ENCODE measurements around the gene GSX2. TPM values are rescaled to one million over a fixed set of nuclear protein-coding genes. Genes with fewer than 3 reads are reported as not detected.

GSX2 gene
- total RNA-seq, 1 experiment from 2014 or later, result not detected

DNA sequence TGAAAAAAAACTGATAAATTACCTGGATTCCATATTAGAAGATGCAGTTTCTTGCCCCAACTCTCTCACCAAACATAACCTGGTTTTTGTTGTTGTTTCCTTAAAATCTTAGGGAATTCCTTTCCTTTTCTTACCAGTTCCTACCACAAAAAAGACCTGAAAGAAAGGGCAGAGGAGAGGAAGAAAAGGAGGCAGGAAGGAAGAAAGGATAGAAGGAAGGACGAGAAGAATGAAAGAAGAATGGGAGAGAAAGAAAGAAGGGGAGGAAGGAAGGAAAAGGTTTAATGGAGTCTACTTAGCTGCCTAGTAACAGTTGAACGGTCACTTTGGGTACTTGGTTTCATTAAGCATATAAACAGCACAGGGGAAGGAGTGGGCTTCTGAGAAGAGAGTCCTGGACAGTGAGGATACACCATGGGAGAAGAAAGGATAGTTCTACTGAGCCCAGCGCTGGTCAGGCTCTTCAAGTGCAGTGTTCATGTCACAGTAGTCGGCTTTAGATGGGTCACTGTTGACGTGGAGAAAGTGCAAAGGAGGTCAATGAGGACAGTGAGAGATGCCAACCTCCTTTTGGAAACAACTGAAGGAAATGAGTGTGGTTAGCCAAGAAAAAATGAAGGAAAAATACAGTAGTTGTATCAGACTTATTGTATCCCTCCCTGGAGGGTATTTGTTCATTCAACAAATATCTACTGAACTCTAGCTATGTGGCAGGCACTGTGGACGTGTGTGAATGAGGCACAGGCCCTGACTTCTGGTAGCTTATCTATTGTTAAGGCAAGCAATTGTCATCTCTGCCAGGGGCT lies 34.5 kb upstream of the GSX2 start:
- DNase-seq (ENCODE audit: low read depth, low spot score) (no peak), ATAC-seq (no peak)
- POLR2A ChIA-PET, result interaction anchor here (0.6 kb wide), 1 partner anchor 93 kb away, joined by 3 read pairs; no protein-coding TSS in a partner anchor
- no peak overlapping the region for H3K27ac ChIP-seq (ENCODE audit: low read depth, low read length)
- H2AFZ ChIP-seq (ENCODE audit: low read depth, low read length, poor library complexity, severe bottlenecking), result no peak overlapping the region
- H3K4me2 ChIP-seq (ENCODE audit: low read length), result peak overlapping the region; percentile 92
- no peak overlapping the region; a peak in 1 of 4 replicates for H3K4me3 ChIP-seq (replicated peaks in 1 of 2; ENCODE audit: low read depth in 1 of 2, low read length in 2 of 2)
- H3K79me2 ChIP-seq (ENCODE audit: insufficient read depth, low read length), result peaks cover 37% of the 10 kb centered on the region
- BruUV-seq (replicated peaks), result no TSS peak
- no peaks in the 10 kb centered on the region for H3K27me3 ChIP-seq (ENCODE audit: insufficient read depth, low read length)
- CTCF ChIA-PET, result interaction anchor here (1.4 kb wide), 1 partner anchor 135 kb away, joined by 4 read pairs; no protein-coding TSS in a partner anchor
- H3K36me3 ChIP-seq (ENCODE audit: control insufficient read depth in 1 of 2, insufficient read depth in 2 of 2, low read length in 2 of 2), result no peaks in the 10 kb centered on the region
- H4K20me1 ChIP-seq (ENCODE audit: insufficient read depth), result no peaks in the 10 kb centered on the region
- no peaks in the 10 kb centered on the region for H3K9me3 ChIP-seq (ENCODE audit: control insufficient read depth in 1 of 2, insufficient read depth in 1 of 2, low read depth in 1 of 2, low read length in 2 of 2)
- no peak for TF ChIP-seq ELF1 (IDR thresholded peaks at IDR 0.05; ENCODE audit: borderline replicate concordance, low read depth)
- TF ChIP-seq SRF (IDR thresholded peaks at IDR 0.05; ENCODE audit: low read depth), result no peak
- TF ChIP-seq, protein P1, sequence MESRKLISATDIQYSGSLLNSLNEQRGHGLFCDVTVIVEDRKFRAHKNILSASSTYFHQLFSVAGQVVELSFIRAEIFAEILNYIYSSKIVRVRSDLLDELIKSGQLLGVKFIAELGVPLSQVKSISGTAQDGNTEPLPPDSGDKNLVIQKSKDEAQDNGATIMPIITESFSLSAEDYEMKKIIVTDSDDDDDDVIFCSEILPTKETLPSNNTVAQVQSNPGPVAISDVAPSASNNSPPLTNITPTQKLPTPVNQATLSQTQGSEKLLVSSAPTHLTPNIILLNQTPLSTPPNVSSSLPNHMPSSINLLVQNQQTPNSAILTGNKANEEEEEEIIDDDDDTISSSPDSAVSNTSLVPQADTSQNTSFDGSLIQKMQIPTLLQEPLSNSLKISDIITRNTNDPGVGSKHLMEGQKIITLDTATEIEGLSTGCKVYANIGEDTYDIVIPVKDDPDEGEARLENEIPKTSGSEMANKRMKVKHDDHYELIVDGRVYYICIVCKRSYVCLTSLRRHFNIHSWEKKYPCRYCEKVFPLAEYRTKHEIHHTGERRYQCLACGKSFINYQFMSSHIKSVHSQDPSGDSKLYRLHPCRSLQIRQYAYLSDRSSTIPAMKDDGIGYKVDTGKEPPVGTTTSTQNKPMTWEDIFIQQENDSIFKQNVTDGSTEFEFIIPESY (IDR thresholded peaks at IDR 0.05; ENCODE audit: extremely low read depth, insufficient replicate concordance, low read length), result no peak
- TF ChIP-seq FOSL1 (IDR thresholded peaks at IDR 0.05; ENCODE audit: low read depth), result no peak
- TF ChIP-seq ZNF274 (IDR thresholded peaks at IDR 0.05; ENCODE audit: low read depth, low read length), result no peak
- no peak for TF ChIP-seq RAD21 (IDR thresholded peaks at IDR 0.05; ENCODE audit: low read depth)
- TF ChIP-seq YY1 (IDR thresholded peaks at IDR 0.05; ENCODE audit: extremely low read depth, insufficient replicate concordance, low read depth, low read length), result no peak
- TF ChIP-seq, protein P2, sequence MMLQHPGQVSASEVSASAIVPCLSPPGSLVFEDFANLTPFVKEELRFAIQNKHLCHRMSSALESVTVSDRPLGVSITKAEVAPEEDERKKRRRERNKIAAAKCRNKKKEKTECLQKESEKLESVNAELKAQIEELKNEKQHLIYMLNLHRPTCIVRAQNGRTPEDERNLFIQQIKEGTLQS (IDR thresholded peaks at IDR 0.05), result no peak
- no peak for TF ChIP-seq TCF7L2 (IDR thresholded peaks at IDR 0.05; ENCODE audit: borderline replicate concordance, extremely low read depth, insufficient read depth, insufficient read length)
- TF ChIP-seq EGR1 (IDR thresholded peaks at IDR 0.05; ENCODE audit: low read depth), result no peak
- TF ChIP-seq, protein P3, sequence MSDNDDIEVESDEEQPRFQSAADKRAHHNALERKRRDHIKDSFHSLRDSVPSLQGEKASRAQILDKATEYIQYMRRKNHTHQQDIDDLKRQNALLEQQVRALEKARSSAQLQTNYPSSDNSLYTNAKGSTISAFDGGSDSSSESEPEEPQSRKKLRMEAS (IDR thresholded peaks at IDR 0.05), result no peak
- no peak for TF ChIP-seq SIN3A (IDR thresholded peaks at IDR 0.05; ENCODE audit: low read depth)
- no peak for TF ChIP-seq EZH2phosphoT487 (IDR thresholded peaks at IDR 0.05; ENCODE audit: borderline replicate concordance)
- intact Hi-C loops (cut with micrococcal nuclease), result no loop called here
- peaks cover 13 to 34% of the 10 kb centered on the region in 2 experiments for H3K4me1 ChIP-seq (ENCODE audit: control insufficient read depth in 1 of 2, insufficient read depth in 2 of 2, low read length in 2 of 2)
- RAD21 ChIA-PET (ENCODE audit: low non-redundant PET in 1 of 2, low total read pairs in 2 of 2, uncharacterized antibody in 2 of 2, unreplicated experiment in 2 of 2), result no interaction called here
- H3K9ac ChIP-seq (ENCODE audit: low read length), result peak overlapping the region; percentile 87
- H3K9me2 ChIP-seq (ENCODE audit: insufficient read depth), result no peaks in the 10 kb centered on the region

All from HCT116 (cell line).